Activated effector memory CD4-positive, alpha-beta T cell treated with anti-CD3 and anti-CD28 coated beads, Interleukin-2, amount 50 U/mL, for 16 hours (primary cell): ENCODE measurements around the gene AOX1.
"Not testable (repeated sequence)": the region's sequence is repeated elsewhere in the genome, so short reads cannot be mapped to it uniquely, and the experiment has no call there.

Experiments
- DNase-seq: peaks from one replicate; pipeline ENCODE4 v3.0.0-alpha.2; 2020

The AOX1 gene

DNA sequence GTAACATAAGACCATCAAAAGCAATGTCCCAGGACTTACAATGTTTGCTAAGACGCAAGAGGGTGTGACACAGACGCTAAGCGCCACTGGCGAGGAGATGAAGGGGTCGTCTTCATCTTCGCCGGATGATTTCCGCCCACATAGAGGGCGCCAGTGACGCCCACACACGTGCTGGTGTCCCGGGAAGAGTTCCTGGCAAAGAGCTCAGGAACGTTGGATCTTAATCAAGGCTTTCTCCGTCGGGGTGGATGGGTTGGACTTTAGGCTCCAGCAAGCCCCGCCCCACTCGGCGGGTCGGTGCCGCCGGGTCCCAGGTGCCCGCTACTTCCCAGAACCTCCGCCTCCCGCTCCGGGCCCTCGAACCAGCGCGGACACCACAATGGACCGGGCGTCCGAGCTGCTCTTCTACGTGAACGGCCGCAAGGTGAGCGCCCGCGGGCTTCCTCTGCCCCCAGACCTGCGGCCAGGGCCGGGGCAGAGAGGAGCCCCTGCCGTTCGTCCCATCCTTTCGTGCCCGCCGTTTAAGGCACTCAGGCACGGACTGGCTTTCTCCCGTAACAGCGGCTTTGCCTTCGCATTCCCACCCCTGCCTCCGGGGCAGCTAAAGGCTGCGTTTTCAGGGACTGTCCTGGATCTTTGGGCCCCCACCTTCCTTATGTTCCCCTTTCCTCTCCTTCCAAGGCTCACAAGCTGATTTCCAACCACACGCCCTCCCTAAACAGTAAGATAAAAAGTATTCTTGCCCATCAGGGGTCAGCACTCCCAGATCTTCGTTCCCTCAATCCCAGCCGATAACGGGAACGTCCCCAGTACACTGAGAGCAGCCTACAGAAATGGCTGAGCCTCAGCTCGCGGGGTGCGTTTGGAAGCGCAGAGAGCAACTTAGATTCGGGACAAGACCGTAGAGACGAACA lies at the start of gene AOX1:
TSS of gene AOX1 (plus strand) at position 285 of the 914 bp plus-strand sequence. CDS start at position 380, 95 bp downstream.
- peak; percentile 68 for DNase-seq

DNA sequence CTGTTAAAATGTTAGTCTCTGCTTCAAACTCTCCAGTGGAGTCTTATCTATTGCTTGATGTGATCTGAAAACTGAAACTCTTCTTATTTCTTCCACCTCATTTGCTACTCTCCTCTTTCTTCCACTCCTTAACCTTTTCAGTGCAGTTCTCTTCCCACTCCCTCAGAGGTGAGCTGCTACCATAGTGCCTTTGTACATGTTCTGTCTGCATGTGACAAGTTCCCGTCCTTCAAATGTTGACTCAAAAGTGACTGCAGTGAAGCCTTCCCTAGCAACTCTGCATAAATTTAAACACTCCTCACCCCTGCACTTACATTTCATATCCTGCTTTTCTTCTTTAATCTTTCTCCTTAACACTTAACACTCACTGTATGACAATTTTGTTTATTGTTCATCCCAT lies 47.7 kb upstream of the AOX1 start:
- DNase-seq, result no peak

DNA sequence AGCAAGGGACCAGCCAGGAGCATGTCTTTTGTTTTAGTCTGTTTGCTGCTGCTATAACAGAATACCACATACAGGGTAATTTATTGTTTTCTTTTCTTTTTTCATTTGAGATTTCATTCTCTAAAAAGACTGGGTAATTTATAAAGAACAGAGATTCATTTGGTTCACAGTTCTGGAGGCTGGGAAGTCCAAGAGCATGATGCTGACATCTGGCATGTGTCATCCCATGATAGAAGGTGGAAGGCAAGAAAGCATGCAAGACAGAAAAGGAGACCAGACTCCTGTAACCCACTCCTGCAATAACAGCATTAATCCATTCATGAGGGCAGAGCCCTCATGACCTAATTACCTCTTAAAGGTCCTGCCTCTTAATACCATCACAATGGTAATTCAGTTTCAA lies 45.0 kb upstream of the AOX1 start:
- no peak for DNase-seq

DNA sequence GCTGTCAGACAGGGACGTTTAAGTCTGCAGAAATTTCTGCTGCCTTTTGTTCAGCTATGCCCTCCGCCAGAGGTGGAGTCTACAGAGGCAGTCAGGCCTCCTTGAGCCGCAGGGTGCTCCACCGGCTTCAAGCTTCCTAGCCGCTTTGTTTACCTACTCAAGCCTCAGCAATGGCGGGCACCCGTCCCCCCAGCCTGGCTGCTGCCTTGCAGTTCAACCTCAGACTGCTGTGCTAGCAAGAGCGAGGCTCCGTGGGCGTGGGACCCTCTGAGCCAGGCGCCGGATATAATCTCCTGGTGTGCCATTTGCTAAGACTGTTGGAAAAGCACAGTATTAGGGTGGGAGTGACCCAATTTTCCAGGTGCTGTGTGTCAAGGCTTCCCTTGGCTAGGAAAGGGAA lies 19.2 kb upstream of the AOX1 start:
- not testable (repeated sequence) for DNase-seq

DNA sequence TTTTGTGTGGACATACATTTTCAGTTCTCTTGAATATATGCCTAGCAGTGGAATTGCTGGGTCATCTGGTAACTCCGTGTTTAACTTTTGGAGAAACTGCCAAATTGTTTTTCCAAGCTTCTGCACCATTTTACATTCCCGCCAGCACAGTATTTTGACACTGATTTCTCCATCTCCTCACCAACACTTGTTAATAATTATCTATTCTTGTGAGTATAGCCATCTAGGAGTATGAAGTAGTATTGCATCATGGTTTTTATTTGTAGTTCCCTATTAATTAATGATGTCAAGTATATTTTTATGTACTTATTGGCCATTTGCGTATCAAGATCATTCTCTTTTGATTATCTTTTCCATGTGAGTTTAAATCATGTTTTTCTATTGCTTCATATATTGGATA lies 17.9 kb upstream of the AOX1 start:
- DNase-seq, result no peak

DNA sequence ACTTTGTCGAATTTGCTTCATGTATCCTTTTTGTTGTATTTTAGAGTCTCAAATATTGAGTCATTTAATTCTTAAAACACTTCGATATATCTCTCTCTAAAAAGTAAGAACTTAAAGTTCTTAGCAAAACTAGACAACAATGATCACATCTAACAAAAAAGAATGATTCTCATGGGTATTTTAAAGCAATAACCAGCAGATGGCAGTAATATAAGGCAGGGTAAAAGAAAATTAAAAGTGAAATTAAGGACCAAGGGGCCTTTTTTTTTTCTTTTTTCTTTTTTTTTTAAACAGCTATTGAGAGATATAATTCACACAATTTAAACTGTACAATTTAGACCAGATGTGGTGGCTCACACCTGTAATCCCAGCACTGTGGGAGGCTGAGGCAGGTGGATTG lies 9.9 kb upstream of the AOX1 start:
- DNase-seq, result no peak

DNA sequence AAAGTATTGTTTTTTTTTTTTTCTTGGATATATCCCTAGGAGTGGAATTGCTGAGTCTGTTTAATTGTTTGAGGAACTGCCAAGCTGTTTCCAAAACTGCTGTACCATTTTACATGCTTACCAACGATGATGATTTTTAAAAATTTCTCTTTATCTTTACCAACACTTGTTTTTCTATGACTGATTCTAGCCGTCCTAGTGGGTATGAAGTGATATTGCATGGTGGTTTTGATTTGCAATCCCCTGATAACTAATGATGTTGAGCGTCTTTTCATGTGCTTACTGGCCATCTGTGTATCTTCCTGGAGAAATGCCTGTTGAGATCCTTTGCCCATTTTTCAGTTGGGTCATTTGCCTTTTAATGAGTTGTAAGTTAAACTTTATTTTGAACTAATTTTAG lies 8.8 kb upstream of the AOX1 start:
- DNase-seq, result no peak

DNA sequence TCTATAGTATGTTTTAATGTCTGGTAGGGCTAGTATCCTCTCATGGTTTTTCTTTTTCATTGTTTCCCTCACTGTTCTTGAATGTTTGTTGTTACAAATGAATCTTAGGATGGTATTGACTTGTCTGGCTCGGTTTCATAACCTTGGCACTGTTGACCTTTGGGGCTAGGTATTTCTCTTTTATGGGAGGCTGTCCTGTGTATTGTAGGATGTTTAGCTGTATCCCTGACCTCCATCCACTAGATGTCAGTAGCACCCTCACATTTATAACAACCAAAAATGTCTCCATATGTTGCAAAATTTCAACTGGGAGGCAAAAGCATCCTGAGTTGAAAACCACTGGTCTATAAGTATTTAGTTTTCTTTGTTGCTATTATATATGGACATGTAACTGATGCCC lies 7.0 kb upstream of the AOX1 start:
- no peak for DNase-seq

DNA sequence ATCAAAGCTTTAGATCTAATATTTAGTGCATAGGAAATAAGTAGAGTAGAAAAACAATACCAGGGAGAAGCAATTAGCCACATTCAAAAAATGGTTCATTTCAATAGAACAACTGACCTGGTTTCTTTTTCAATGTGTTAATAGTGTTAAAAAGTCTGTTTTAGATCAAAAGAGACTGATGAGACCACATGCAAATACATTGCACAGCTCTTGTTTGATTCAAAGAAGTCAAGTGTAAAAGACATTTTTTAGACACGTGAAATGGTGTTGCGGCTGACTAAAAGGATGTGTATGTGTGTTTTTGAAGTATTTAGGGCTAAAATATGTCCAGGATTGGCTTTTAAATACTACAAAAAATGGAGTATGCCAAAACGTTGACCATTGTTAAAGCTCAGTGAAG lies 1.2 kb upstream of the AOX1 start:
- no peak for DNase-seq

DNA sequence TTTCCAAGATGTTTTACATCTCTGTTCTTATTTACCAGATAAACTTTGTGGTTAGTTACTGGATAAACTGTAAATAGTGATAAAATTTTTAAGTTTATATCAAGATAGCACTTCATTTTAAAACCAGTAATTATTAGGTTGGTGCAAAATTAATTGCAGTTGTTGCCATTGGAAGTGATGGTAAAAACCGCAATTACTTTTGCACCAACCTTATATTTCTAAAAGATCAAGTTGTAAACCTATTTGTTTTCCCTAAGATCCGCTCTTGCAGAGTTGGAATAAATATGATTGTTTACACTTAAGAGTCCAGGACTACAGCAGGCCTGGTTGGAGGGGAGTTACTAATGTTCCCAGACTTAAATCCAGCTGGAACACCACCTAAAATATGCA lies 479 bp upstream of the AOX1 start:
- DNase-seq, result no peak

DNA sequence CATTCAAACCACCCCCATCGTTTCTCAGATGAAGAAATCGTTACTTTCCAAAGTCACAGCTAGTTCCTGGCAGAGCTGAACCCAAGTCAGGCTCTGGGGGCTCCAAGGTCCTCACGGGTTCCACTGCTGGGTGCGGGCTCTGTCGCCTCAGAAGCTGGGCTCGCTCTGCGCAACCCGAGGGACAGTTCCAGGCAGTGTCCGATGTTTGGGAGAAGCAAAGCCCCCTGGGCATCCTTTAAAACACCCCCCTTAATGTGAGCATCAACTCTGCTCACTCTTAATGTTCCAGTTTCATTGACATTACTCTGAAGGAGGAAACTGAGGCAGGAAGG lies 796 bp downstream of the AOX1 start:
- DNase-seq, result no peak

DNA sequence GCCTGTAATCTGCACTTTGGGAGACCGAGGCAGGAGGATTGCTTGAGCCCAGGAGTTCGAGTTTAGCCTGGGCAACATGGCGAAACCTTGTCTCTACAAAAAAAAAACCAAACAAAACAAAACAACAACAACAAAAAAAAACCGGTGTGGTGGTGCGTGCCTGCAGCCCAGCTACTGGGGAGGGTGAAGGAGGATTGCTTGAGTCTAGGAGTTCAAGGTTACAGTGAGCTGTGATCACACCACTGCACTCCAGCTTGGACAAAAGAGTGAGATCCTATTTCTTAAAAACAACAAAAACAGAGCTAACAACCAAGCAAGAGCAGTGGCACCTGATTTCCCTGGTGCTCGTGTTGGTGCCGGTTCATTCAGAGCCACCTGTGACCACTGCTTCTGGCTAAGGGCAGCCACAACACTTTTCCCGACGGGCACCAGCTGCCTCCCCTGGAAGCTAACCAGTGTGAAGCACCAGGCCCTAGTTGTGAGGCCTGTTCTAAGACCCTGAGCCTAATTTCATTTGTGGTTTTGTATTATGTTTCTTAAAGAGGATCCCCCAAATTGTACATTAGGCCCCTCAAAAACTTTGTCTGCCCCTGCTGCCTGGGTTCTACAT lies 1.3 kb downstream of the AOX1 start:
- DNase-seq, result no peak

DNA sequence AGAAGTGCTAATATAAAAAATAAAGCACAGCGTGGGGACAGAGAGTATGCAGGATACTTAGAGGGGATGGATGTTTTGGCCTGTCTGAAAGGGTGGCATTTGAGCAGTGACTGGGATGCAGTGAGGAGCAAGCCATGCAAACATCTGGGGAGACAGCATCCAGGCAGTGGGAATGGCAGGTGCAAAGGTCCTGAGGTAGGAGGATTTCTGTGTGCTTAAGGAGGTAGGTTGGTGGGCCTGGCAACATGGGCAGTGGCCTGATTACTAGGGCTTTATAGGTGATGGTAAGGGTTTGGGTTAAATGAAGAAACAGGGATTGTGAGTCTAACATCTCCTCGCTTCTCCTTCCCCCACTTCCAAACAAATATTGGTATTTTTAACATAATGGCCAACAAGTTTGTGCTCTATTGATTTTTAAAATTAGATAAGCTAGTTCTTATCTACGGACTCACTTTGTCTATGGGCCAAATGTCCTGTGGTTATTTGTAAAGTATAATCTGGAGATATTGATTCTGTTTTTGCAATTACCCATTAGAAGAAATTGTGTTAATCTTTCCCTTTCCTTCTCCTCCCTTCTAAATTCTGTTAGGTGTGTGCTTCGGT lies 2.4 kb downstream of the AOX1 start:
- DNase-seq, result no peak

DNA sequence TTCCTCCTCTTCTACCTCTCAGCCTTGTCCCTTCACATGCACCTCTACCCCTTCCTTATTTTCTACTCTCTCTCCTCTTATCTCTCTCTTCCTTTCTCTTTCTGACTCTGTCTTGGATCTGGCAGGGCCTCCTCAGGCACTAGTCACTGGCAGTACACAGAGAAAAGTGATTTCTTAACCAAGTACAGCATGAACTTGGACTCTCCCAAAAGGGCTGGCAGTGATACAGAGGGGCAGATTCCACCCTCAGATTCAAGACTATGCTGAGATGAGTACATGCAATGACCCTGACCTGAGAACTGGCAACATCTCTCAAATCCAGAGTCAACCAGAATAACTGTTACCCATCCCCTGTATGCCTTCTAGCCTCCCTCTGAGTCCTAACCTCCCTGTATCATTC lies 4.3 kb downstream of the AOX1 start:
- no peak for DNase-seq

DNA sequence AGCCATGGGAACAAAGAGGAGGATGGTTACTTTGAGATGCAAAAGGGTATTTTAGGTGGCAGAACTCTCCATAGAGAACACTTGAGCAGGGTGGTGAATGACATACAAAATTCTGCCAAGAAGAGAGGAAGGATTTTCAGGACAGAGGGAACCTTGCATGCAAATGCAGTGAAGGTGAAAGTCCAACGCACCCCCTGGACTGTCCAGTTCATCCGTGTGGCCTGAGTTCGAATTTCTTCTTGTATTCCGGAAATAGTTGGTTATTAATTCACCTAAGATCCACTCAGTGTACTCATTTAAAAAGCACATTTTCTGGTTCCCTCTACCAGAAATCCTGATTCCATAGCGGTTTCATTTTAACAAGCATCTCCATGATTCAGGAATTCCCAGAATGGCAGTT lies 5.5 kb downstream of the AOX1 start:
- no peak for DNase-seq

DNA sequence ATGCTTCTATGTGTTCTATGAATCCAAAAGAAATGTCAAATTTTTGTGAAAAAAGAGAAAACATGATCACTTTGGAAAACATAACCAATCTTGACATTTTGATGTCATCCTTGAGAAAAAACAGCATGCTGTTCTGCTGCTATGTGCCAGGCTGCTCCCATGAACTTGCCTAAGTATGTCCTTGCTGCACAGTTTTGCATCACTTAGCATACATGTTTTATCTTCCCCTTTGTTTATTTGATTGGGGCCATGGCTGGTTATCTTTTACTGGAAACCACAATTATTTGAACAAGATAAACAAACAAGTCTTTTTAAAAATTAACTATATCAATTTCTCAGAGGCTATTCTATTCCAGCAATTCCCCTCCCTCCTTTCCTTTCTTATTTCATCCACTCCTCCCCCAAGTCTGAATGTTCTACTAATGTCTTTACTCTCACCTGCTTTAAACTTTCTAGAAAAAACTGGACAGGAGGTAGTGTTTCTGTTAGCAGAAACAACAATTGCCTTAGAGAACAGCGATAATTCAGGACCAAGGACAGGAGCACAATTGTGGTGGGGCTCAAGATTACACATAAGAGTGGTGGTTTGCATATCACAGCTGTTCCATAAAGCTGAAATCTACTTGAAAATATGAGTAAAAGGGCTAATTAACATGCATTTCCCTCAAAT lies 6.7 kb downstream of the AOX1 start:
- no peak for DNase-seq

DNA sequence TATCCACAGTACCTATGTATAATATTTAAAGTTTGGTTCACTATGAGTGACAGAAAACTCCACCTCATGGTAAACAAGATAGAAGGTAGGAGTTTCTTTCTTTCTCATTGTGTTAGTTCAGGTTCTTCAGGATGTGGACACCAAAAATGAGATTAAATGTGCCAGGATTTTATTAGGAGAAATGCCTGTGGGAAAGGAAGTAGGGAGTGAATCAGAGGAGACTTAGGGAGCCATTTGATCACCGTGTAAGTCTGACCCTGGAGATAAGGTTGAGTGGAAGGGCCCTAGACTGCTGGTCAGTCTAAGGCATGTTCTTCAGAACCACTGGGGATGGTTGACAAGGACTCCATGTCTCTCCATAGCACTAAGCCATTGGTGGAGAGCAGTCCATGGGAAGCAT lies 8.1 kb downstream of the AOX1 start:
- DNase-seq, result no peak

DNA sequence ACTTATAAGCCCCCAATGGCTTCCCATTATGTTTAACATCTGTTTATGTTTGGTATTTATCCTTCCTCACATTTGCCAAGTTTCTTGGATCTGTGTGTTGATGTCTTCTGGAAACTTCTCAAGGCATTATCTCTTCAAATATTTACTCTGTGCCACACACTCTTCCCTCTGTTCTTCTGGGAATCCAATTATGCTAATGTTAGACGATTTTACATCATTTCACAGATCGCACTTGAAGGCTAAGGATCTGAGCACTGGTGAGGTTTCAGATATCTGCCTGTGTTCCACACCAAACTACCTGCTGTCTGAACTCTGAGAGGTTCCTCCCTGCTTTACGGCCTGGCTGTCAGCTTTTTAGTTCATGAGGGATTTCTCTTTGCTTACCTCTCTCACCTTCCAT lies 10.1 kb downstream of the AOX1 start:
- no peak for DNase-seq

DNA sequence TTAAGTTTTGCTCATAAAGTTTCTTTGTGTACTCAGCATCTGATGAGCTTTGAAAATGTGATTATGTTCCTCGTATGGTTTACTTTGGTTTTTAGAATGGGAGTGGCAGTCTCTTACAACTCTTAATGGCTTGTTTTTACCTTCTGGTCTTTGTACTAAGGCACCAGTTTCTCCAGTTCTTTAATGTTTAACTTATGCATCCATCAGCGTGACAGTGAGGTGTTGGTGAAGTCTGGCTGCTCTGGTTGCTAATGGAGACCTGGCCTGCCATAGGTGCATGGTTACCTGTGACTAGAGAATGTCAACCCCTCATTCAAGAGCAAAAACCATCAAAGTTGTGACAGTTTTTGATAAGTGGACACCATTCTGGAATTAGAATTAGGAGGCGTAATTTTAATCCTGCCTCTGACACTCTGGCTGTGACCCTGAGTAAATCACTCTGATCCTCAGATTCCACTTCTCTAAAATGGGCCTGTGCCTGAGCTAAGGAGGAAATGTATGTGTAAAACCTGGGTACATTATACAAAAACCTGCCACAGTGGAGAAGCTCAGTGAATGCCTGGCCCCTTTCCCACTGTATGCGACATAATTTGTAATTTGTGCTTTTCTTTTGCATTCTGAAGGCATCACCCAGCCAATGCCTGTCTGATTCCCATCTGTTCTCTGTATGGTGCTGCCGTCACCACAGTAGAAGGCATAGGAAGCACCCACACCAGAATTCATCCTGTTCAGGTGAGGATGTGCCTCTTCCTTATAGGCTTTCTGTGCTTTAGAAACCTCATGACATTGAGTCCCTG lies 11.2 kb downstream of the AOX1 start:
- DNase-seq, result no peak

DNA sequence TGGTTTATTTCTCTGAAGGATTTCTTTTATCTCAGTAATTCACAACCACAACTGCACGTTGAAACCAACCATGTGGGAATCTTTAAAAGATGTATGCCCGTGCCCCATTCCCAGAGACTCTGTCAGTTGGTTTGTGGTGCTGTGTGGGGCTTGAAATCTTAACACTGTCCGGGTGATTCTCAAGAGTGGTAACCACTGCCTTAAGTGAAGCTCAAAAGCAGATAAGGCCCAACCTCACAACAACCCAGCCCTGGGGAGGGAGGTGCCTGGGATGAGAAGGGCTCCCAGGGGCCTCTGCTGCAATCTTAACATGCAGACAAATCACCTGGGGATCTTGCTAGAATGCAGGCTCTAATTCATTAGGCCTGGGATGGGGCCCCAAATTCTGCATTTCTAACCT lies 13.4 kb downstream of the AOX1 start:
- no peak for DNase-seq

DNA sequence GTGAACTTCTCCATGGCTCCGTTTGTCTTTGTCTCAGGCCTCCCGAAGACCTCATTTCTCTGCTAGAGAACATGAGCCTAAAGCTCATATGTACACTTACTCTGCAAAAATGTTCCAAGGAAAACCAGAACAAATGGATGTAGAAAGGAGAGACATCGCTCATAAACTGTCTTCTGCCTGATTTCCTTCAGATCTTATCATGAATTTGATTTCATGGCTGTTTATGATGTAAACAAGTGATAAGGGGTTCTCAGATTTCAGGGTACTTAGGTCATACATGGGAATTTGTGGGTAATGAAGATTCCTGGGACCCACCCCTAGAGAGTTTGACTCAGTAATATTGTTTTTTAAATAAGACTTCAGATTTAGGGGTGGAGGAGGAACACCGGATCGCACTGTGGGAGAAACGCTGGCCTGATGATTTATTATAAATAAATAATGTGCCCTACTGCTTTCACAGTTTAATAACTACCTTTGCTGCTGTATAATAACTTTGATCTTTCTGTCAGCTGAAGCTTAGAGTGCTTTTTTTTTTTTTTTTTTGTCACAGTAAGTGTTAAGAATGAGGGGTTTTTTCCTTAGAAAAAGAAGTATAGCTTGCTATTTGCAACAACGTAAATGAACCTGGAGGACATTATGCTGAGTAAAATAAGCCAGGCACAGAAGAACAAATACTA lies 14.9 kb downstream of the AOX1 start:
- DNase-seq, result no peak

DNA sequence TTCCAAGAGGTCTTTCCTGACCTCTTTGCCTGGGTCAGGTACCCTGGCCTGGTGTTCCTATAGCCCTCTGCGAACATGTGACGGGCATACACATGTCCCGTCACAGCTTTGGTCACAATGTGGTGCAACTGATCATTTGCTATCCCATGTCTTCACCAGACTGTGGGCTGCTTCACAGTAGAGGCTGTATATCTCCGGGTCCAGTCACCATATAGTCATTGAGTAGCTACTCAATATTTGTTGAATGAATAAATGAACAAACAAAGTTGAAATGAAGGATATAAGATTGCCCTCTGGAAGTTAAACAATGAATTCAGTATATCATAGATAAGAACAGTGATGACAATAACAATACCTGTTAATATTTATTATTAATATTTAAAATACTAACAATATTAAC lies 16.8 kb downstream of the AOX1 start:
- DNase-seq, result no peak
